Astrocyte (in vitro differentiated cells and primary cell): Measurements from ENCODE around the gene MPEG1.

Experiments used
- EZH2 ChIP-seq: IDR thresholded peaks from 2 replicates; pipeline ENCODE4 v1.6.1; 2012; ENCODE audit warnings: mild to moderate bottlenecking, low read length, inconsistent platforms; ENCODE audit not compliant: insufficient read depth
- TF ChIP-seq, protein P1 (sequence below): IDR thresholded peaks from 2 replicates; pipeline ENCODE4 v1.5.1; 2011; ENCODE audit warnings: low read depth, mild to moderate bottlenecking, inconsistent platforms, low read length, moderate library complexity; ENCODE audit not compliant: insufficient read depth

DNA sequence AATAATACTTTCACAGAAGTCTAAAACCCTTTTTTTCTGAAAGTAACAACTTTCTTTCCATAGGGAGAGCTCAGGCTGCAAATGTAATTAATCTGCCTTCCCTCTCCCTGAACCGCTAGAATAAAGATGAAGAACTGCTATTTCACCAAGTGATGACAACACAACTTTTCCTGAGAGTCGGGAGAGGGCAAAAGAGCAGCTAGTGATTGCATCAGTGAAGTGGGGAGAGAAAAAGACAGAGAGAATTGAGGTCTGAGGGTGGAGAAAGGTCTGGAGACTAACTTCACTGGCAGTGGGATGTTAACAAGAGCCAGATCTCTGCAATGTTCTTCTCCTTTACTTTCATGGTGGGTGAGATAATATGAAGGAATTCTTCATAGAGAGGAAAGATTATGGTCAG is 10.9 kb upstream of the MPEG1 start:
- TF ChIP-seq, protein P1, sequence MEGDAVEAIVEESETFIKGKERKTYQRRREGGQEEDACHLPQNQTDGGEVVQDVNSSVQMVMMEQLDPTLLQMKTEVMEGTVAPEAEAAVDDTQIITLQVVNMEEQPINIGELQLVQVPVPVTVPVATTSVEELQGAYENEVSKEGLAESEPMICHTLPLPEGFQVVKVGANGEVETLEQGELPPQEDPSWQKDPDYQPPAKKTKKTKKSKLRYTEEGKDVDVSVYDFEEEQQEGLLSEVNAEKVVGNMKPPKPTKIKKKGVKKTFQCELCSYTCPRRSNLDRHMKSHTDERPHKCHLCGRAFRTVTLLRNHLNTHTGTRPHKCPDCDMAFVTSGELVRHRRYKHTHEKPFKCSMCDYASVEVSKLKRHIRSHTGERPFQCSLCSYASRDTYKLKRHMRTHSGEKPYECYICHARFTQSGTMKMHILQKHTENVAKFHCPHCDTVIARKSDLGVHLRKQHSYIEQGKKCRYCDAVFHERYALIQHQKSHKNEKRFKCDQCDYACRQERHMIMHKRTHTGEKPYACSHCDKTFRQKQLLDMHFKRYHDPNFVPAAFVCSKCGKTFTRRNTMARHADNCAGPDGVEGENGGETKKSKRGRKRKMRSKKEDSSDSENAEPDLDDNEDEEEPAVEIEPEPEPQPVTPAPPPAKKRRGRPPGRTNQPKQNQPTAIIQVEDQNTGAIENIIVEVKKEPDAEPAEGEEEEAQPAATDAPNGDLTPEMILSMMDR, result no peak
- TF ChIP-seq EZH2, result no peak
